HEK293 (cell line): ENCODE measurements around the gene TNFRSF8.

Experiments used
- CTCF ChIA-PET: fragments of 350-600 bp; formaldehyde crosslinking; extraction: SDS; loops from one replicate; lab custom pipeline; 2021; ENCODE audit warnings: antibody characterized with exemption; lab: Yijun Ruan, JAX
- POLR2A ChIA-PET: fragments of 300-600 bp; formaldehyde crosslinking; extraction: SDS; loops from one replicate; lab custom pipeline; 2020; ENCODE audit warnings: antibody characterized with exemption, inconsistent platforms; lab: Yijun Ruan, JAX
- H3K27ac ChIP-seq: fragments of 200-500 bp; sonication (Bioruptor generic); 2 replicates; pipeline ENCODE4 v1.5.1; 2014; ENCODE audit warnings: low read depth, low read length, control low read depth, inconsistent platforms; ENCODE audit errors: extremely low read depth
- H3K36me3 ChIP-seq, 2 experiments: fragments of 200-500 bp in 1 of 2; sonication (Bioruptor generic) in 1 of 2; 1 replicate in 1 of 2; 2 replicates in 1 of 2; pipeline ENCODE4 v1.5.1; 2014 to 2017; ENCODE audit warnings: inconsistent platforms in 2 of 2, low read length in 2 of 2; ENCODE audit not compliant: control insufficient read depth in 2 of 2, insufficient read depth in 1 of 2
- H3K4me1 ChIP-seq: fragments of 200-500 bp; sonication (Bioruptor generic); 2 replicates; pipeline ENCODE4 v1.5.1; 2014; ENCODE audit warnings: mild to moderate bottlenecking, low read length, inconsistent platforms; ENCODE audit not compliant: control insufficient read depth, insufficient read depth
- H3K4me3 ChIP-seq: 2 replicates; pipeline ENCODE4 v1.5.1; 2011; ENCODE audit warnings: low read depth, mild to moderate bottlenecking, control low read depth, low read length, moderate library complexity
- H3K9me3 ChIP-seq: fragments of 200-500 bp; sonication (Bioruptor generic); 2 replicates; pipeline ENCODE4 v1.5.1; 2014; ENCODE audit warnings: low read depth, low read length, inconsistent platforms; ENCODE audit not compliant: control insufficient read depth, insufficient read depth
- FEZF1 ChIP-seq: fragments of 450-650 bp; formaldehyde crosslinking; IDR thresholded peaks from 2 replicates; pipeline ENCODE4 v1.5.1; 2016; ENCODE audit warnings: missing biosample characterization, missing genetic modification characterization
- GLIS1 ChIP-seq: fragments of 450-650 bp; formaldehyde crosslinking; IDR thresholded peaks from 2 replicates; pipeline ENCODE4 v1.5.1; 2016; ENCODE audit warnings: missing biosample characterization, missing genetic modification characterization
- HIC1 ChIP-seq: fragments of 450-650 bp; formaldehyde crosslinking; IDR thresholded peaks from 2 replicates; pipeline ENCODE4 v1.5.1; 2016; ENCODE audit warnings: missing biosample characterization, missing genetic modification characterization
- ZBTB11 ChIP-seq: fragments of 450-650 bp; formaldehyde crosslinking; conservative IDR thresholded peaks from 2 replicates; pipeline ENCODE4 v1.5.1; 2016; ENCODE audit warnings: low read depth, missing biosample characterization, missing genetic modification characterization
- ZEB2 ChIP-seq: fragments of 450-650 bp; formaldehyde crosslinking; IDR thresholded peaks from 2 replicates; pipeline ENCODE4 v1.5.1; 2016; ENCODE audit warnings: missing biosample characterization, missing genetic modification characterization
- ZIC2 ChIP-seq: fragments of 450-650 bp; formaldehyde crosslinking; IDR thresholded peaks from 2 replicates; pipeline ENCODE4 v1.5.1; 2016; ENCODE audit warnings: missing biosample characterization, missing genetic modification characterization
- ZNF274 ChIP-seq, 2 experiments: fragments of 200-500 bp in 1 of 2; fragments of 450-650 bp in 1 of 2; sonication (Bioruptor generic) in 1 of 2; formaldehyde crosslinking in 1 of 2; IDR thresholded peaks; 2 replicates each; pipeline versions ENCODE4 v1.5.1 to v1.6.1; 2014 to 2016; ENCODE audit warnings: borderline replicate concordance in 1 of 2, inconsistent platforms in 1 of 2, low read length in 1 of 2, missing biosample characterization in 1 of 2, missing genetic modification characterization in 1 of 2
- ZNF600 ChIP-seq: fragments of 450-650 bp; formaldehyde crosslinking; IDR thresholded peaks from 2 replicates; pipeline ENCODE4 v1.5.1; 2016; ENCODE audit warnings: missing biosample characterization, missing genetic modification characterization
- ZNF670 ChIP-seq: fragments of 450-650 bp; formaldehyde crosslinking; IDR thresholded peaks from 2 replicates; pipeline ENCODE4 v1.5.1; 2016; ENCODE audit warnings: missing biosample characterization, missing genetic modification characterization, low read depth
- ZNF768 ChIP-seq: fragments of 450-650 bp; formaldehyde crosslinking; IDR thresholded peaks from 2 replicates; pipeline ENCODE4 v1.5.1; 2018; ENCODE audit warnings: missing biosample characterization, mild to moderate bottlenecking, missing genetic modification characterization

The TNFRSF8 gene

GRCh38 chr1:12057382-12057781, 5.7 kb upstream of the TNFRSF8 start:
- ChIA-PET POLR2A (interaction anchor here (1.2 kb wide), 1 partner anchor 19 kb away, joined by 3 read pairs; no protein-coding TSS in a partner anchor), CTCF (interaction anchor here (1.6 kb wide), 1 partner anchor 21 kb away, joined by 4 read pairs; no protein-coding TSS in a partner anchor)
- TF ChIP-seq GLIS1 (tag by site-specific recombination): peak; percentile 33; the same call in 1 of the 2 replicates
- no peak for TF ChIP-seq HIC1 (tag by site-specific recombination)
- TF ChIP-seq ZEB2: no peak
- no peak for TF ChIP-seq ZBTB11 (tag by site-specific recombination)
- Histone ChIP-seq H3K36me3 (no peaks in the 10 kb centered on the region), H3K9me3 (no peaks in the 10 kb centered on the region), H3K4me1 (no peaks in the 10 kb centered on the region), H3K4me3 (no peak overlapping the region), H3K27ac (no peak overlapping the region)

GRCh38 chr1:12057940-12058687, 5.0 kb upstream of the TNFRSF8 start:
- ChIA-PET POLR2A (interaction anchor here (1.2 kb wide), 1 partner anchor 19 kb away, joined by 3 read pairs; no protein-coding TSS in a partner anchor), CTCF (interaction anchor here (0.6 kb wide), 1 partner anchor 53 kb away, joined by 4 read pairs; no protein-coding TSS in a partner anchor)
- H3K4me1 ChIP-seq: no peaks in the 10 kb centered on the region
- TF ChIP-seq FEZF1 (tag by site-specific recombination) (no peak), ZNF600 (tag by site-specific recombination) (no peak), ZNF768 (tag by site-specific recombination) (0 out of 2 replicates have a peak, but pooled peaks have one; percentile 31)
- no peaks in the 10 kb centered on the region for H3K9me3 ChIP-seq
- no peak overlapping the region for H3K27ac ChIP-seq
- H3K4me3 ChIP-seq: no peak overlapping the region
- H3K36me3 ChIP-seq: no peaks in the 10 kb centered on the region

- ChIA-PET POLR2A (no interaction called here), CTCF (no interaction called here)
- no peak for TF ChIP-seq ZNF670 (tag by site-specific recombination)
- Histone ChIP-seq H3K9me3 (no peaks in the 10 kb centered on the region), H3K36me3 (no peaks in the 10 kb centered on the region), H3K4me3 (no peak overlapping the region), H3K27ac (no peak overlapping the region), H3K4me1 (no peaks in the 10 kb centered on the region)
Observed at GRCh38 chr1:12059226-12059625, 3.9 kb upstream of the TNFRSF8 start.

- POLR2A ChIA-PET: no interaction called here
- H3K4me3 ChIP-seq: no peak overlapping the region
- no peaks in the 10 kb centered on the region for H3K36me3 ChIP-seq
- H3K27ac ChIP-seq: no peak overlapping the region
- H3K4me1 ChIP-seq: no peaks in the 10 kb centered on the region
- H3K9me3 ChIP-seq: no peaks in the 10 kb centered on the region
- CTCF ChIA-PET: no interaction called here
- TF ChIP-seq ZIC2 (peak; percentile 57), ZNF274 (IDR thresholded peaks at IDR 0.05; ENCODE audit: low read length) (no peak), ZNF274 (tag by site-specific recombination; IDR thresholded peaks at IDR 0.05; ENCODE audit: borderline replicate concordance) (no peak)
- TF ChIP-seq, all 188 proteins: peak for 1
Observed at GRCh38 chr1:12059722-12060464, 3.2 kb upstream of the TNFRSF8 start.
